Right forelimb (tissue), 1 donor: ENCODE measurements around the gene ADGRG3.
"Not testable (repeated sequence)": the region's sequence is repeated elsewhere in the genome, so short reads cannot be mapped to it uniquely, and the experiment has no call there.

Experiments
- DNase-seq: peaks from one replicate; pipeline ENCODE4 v3.0.0-alpha.2; 2018

ADGRG3 gene

GRCh38 chr16:57698812-57699405 is 30.8 kb downstream of the ADGRG3 start:
- DNase-seq, result no peak

GRCh38 chr16:57699481-57699880 is 31.4 kb downstream of the ADGRG3 start:
- no peak for DNase-seq

- DNase-seq, result no peak
These were observed 31.8 kb downstream of the ADGRG3 start for GRCh38 chr16:57699899-57700298.

- DNase-seq, result no peak
These were observed 32.9 kb downstream of the ADGRG3 start for GRCh38 chr16:57700781-57701551.

- DNase-seq, result no peak
These were observed 33.8 kb downstream of the ADGRG3 start for GRCh38 chr16:57701759-57702371.

GRCh38 chr16:57703416-57704010 is 35.4 kb downstream of the ADGRG3 start:
- DNase-seq, result no peak

- no peak for DNase-seq
These were observed 36.2 kb downstream of the ADGRG3 start for GRCh38 chr16:57704011-57704904.

- DNase-seq, result no peak
These were observed 37.1 kb downstream of the ADGRG3 start for GRCh38 chr16:57704905-57705852.

GRCh38 chr16:57706717-57707116 is 38.6 kb downstream of the ADGRG3 start:
- DNase-seq, result no peak

- no peak for DNase-seq
These were observed 39.2 kb downstream of the ADGRG3 start for GRCh38 chr16:57707331-57707730.

- DNase-seq, result no peak
These were observed 40.1 kb downstream of the ADGRG3 start for GRCh38 chr16:57708168-57708567.

- no peak for DNase-seq
These were observed 41.6 kb downstream of the ADGRG3 start for GRCh38 chr16:57709663-57710062.

GRCh38 chr16:57711346-57711745 is 43.2 kb downstream of the ADGRG3 start:
- no peak for DNase-seq

GRCh38 chr16:57711993-57712392 is 43.9 kb downstream of the ADGRG3 start:
- DNase-seq, result no peak

- DNase-seq, result not testable (repeated sequence)
These were observed 44.5 kb downstream of the ADGRG3 start for GRCh38 chr16:57712569-57712968.

- DNase-seq, result no peak
These were observed 45.5 kb downstream of the ADGRG3 start for GRCh38 chr16:57713596-57713995.

GRCh38 chr16:57714047-57714446 is 45.9 kb downstream of the ADGRG3 start:
- DNase-seq, result no peak

GRCh38 chr16:57720142-57720575 is 52.1 kb downstream of the ADGRG3 start:
- peak; percentile 62 for DNase-seq

GRCh38 chr16:57721356-57722209 is 53.5 kb downstream of the ADGRG3 start:
- no peak for DNase-seq

- DNase-seq, result no peak
These were observed 54.0 kb downstream of the ADGRG3 start for GRCh38 chr16:57722210-57722499.

- DNase-seq, result no peak
These were observed 54.5 kb downstream of the ADGRG3 start for GRCh38 chr16:57722651-57723050.
